Peyer's patch (tissue), 4 donors: ENCODE data around the gene COX6A2. TPM values are rescaled to one million over a fixed set of nuclear protein-coding genes. Genes with fewer than 3 reads are reported as not detected.

Experiments used
- DNase-seq, 3 donors: peaks; one replicate each; pipeline ENCODE4 v3.0.0-alpha.2; 2017 to 2019
- H3K27ac ChIP-seq, 4 donors: fragments of 200-600 bp; sonication (generic); one replicate each; pipeline ENCODE4 v1.5.1; 2016 to 2019
- H3K27me3 ChIP-seq, 2 donors: fragments of 200-600 bp; sonication (generic); one replicate each; pipeline ENCODE4 v1.5.1; 2019
- H3K36me3 ChIP-seq, 3 donors: fragments of 200-600 bp; sonication (generic); one replicate each; pipeline ENCODE4 v1.5.1; 2016 to 2019
- H3K4me1 ChIP-seq, 4 donors: fragments of 200-600 bp; sonication (generic); one replicate each; pipeline ENCODE4 v1.5.1; 2016 to 2019
- H3K4me3 ChIP-seq, 4 donors: fragments of 200-600 bp; sonication (generic); 1 replicate in 3 of 4; 2 replicates in 1 of 4; pipeline ENCODE4 v1.5.1; 2016 to 2019; ENCODE audit warnings: mild to moderate bottlenecking in 1 of 4
- H3K9me3 ChIP-seq, 4 donors: fragments of 200-600 bp; sonication (generic); one replicate each; pipeline ENCODE4 v1.5.1; 2016 to 2019; ENCODE audit warnings: mild to moderate bottlenecking in 1 of 4
- CTCF ChIP-seq, 6 experiments: fragments of 450-650 bp in 4 of 6; fragments of 200-600 bp in 2 of 6; sonication (generic) in 1 of 6; IDR thresholded peaks; one replicate each; pipeline ENCODE4 v1.5.1; 2017 to 2019; ENCODE audit warnings: antibody characterized with exemption in 6 of 6, mild to moderate bottlenecking in 3 of 6, moderate library complexity in 1 of 6
- POLR2A ChIP-seq, 2 donors: fragments of 450-650 bp; IDR thresholded peaks; one replicate each; pipeline ENCODE4 v1.5.1; 2017; ENCODE audit warnings: antibody characterized with exemption in 2 of 2, mild to moderate bottlenecking in 2 of 2, moderate library complexity in 2 of 2
- total RNA-seq, 4 donors: library from RNA; depleted of rRNA; stranded (reverse); fragments of >200 nt; gene quantifications; one replicate each; pipeline ENCODE4 v1.1.0, GENCODE V29; 2016

COX6A2 gene
- total RNA-seq, 4 donors from 2014 or later, result not detected

DNA sequence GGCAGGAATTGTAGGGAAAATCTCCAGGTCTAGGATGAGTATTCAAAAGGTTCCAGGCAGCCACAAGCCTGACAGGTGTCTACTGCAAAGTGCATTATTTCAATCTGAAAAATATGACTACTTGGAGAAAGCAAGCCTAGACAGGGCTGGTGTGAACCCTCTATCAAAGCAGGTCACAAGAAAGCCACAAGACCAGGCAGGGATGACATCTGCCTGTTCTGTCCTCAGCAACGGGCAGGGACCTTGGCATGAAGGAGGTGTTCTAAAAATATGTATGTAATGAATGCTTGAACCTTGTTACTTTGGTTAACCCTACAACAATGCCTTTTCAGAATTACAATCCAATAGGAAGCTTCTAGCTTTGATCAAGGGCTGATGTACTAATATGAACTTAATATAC is 1.2 kb upstream of the COX6A2 start:
- no peak overlapping the region for H3K27ac ChIP-seq
- no peak for DNase-seq
- H3K4me1 ChIP-seq, result peaks cover 0 to 14% (median 0%) of the 10 kb centered on the region in 4 donors

DNA sequence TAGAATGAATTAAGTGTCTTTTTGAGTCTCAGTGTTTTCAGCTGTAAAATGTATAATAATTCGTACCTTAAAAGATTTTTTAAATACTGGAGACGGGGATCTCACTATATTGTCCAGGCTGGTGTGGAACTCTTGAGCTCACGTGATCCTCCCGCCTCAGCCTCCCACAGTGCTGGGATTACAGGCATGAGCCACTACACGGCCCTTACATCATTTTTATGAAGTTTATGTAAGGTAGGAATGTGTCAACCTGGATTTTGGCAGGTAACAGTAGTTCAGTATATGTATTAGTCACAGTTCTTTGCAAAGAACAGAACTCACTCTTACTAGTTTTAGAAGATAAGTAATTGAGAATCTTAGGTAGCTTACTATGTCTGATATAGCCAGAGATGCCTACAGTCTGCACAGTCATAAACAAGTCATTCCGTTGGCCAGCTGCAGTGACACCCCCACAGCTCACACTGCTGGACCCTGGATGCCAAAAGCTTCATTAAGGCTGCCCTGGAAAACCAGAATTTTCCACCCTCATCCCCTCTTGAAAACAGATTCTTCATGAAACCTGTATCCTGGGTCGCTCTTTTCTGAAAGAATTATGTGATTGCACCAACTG is 583 bp upstream of the COX6A2 start:
- Histone ChIP-seq H3K36me3 (no peaks in the 10 kb centered on the region), H3K4me3 (no peak overlapping the region), H3K4me1 (peaks cover 0 to 14% (median 0%) of the 10 kb centered on the region in 4 donors), H3K9me3 (no peaks in the 10 kb centered on the region), H3K27me3 (no peaks in the 10 kb centered on the region), H3K27ac (no peak overlapping the region)
- DNase-seq, result peak in 1 of 3 donors; percentile 9
- no peak for TF ChIP-seq POLR2A (IDR thresholded peaks at IDR 0.05)

More for the DNA sequence above, 1.2 kb upstream of the COX6A2 start:
- H3K9me3 ChIP-seq, result no peaks in the 10 kb centered on the region
- no peaks in the 10 kb centered on the region for H3K27me3 ChIP-seq
- H3K36me3 ChIP-seq, result no peaks in the 10 kb centered on the region
- H3K4me3 ChIP-seq, result no peak overlapping the region
- TF ChIP-seq POLR2A (IDR thresholded peaks at IDR 0.05) (no peak), CTCF (IDR thresholded peaks at IDR 0.05) (no peak)

GRCh38 chr16:31427441-31428278 is 500 bp downstream of the COX6A2 start:
- TF ChIP-seq CTCF (IDR thresholded peaks at IDR 0.05) (no peak), POLR2A (IDR thresholded peaks at IDR 0.05) (no peak)
- no peaks in the 10 kb centered on the region for H3K36me3 ChIP-seq
- no peaks in the 10 kb centered on the region for H3K27me3 ChIP-seq
- no peaks in the 10 kb centered on the region for H3K9me3 ChIP-seq
- peak overlapping the region; percentile 12 to 55 (median 32) for H3K4me3 ChIP-seq
- DNase-seq, result peak in 2 of 3 donors; percentile 77 to 78
- H3K27ac ChIP-seq, result peak overlapping the region in 1 of 4 donors; percentile 33
- H3K4me1 ChIP-seq, result peaks cover 0 to 14% (median 0%) of the 10 kb centered on the region in 4 donors

DNA sequence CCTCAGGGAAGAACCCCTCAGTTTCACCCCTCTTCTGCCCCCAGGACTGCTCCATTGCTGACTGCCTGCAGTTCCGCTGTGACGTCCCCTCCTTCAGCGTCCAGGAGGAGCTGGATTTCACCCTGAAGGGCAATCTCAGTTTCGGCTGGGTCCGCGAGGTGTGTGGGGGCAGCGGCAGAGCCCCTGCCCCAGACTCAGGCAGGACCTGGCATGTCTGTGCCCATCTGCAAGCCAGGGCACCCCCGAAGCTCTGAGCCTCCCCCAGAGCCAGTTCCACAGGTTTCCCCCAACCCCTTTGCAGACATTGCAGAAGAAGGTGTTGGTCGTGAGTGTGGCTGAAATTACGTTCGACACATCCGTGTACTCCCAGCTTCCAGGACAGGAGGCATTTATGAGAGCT is 4.4 kb downstream of the COX6A2 start:
- Histone ChIP-seq H3K27me3 (no peaks in the 10 kb centered on the region), H3K27ac (peak overlapping the region in 1 of 4 donors; percentile 13), H3K4me3 (no peak overlapping the region), H3K36me3 (no peaks in the 10 kb centered on the region), H3K4me1 (peaks cover 0 to 14% (median 0%) of the 10 kb centered on the region in 4 donors), H3K9me3 (no peaks in the 10 kb centered on the region)
- no peak for DNase-seq
- TF ChIP-seq POLR2A (IDR thresholded peaks at IDR 0.05), result no peak
- TF ChIP-seq CTCF (IDR thresholded peaks at IDR 0.05), result no peak

- Histone ChIP-seq H3K36me3 (no peaks in the 10 kb centered on the region), H3K4me3 (no peak overlapping the region), H3K27ac (peak overlapping the region in 1 of 4 donors; percentile 13), H3K4me1 (peaks cover 0 to 11% (median 0%) of the 10 kb centered on the region in 4 donors), H3K27me3 (no peaks in the 10 kb centered on the region), H3K9me3 (no peaks in the 10 kb centered on the region)
- TF ChIP-seq CTCF (IDR thresholded peaks at IDR 0.05) (no peak), POLR2A (IDR thresholded peaks at IDR 0.05) (no peak)
- peak in 1 of 3 donors; percentile 25 for DNase-seq
Measured at GRCh38 chr16:31423241-31423640, 4.9 kb downstream of the COX6A2 start.

GRCh38 chr16:31421587-31421986 is 6.6 kb downstream of the COX6A2 start:
- H3K27ac ChIP-seq, result no peak overlapping the region
- no peak for TF ChIP-seq CTCF (IDR thresholded peaks at IDR 0.05)
- TF ChIP-seq POLR2A (IDR thresholded peaks at IDR 0.05), result no peak
- no peaks in the 10 kb centered on the region for H3K9me3 ChIP-seq
- H3K4me1 ChIP-seq, result no peaks in the 10 kb centered on the region
- no peak overlapping the region for H3K4me3 ChIP-seq
- no peaks in the 10 kb centered on the region for H3K36me3 ChIP-seq
- DNase-seq, result peak in 2 of 3 donors; percentile 34 to 72
- H3K27me3 ChIP-seq, result no peaks in the 10 kb centered on the region
